ENCODE results near the gene MAZ.

- TF ChIP-seq POLR2A (IDR thresholded peaks at IDR 0.05) (no peak), CTCF (IDR thresholded peaks at IDR 0.05) (no peak)
Observed at GRCh38 chr16:29789775-29790182, 16.6 kb upstream of the MAZ start.
